ENCODE data around the gene DIPK1C. TPM values are rescaled to one million over a fixed set of nuclear protein-coding genes. Genes with fewer than 3 reads are reported as not detected.

The DIPK1C gene
- total RNA-seq, 2 experiments from 2014 or later = not detected

DNA sequence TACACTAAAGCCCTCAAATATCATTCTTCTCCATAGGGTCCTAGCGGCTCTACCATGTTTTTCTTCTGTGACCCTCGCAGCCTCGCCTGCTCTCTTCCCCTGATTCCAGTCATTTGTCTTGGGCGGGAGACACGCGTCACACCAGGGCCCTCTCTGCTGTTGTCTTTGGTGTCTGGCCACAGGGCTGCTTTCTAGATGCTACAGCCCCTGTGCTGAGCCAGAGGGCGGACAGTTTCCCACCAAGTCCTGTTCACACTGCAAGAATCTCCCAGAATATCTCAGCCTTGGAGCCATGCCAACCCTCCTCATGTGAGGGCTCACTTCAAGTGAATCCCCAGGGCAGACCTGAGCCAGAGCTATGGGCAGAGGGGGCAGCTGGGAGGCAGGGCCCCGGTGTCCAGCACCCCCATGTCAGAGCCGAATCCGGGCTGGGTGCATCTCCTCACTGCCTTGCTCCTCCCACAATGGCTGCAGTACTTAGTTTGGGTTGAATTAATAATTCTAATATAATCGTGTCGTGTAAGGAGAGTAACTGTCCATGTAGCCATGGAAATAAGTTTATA is 42.1 kb downstream of the DIPK1C start:
- no peaks in the 10 kb centered on the region for H3K27me3 ChIP-seq (ENCODE audit: control insufficient read depth in 1 of 2, insufficient read depth in 2 of 2, low read length in 2 of 2)
- Mint-ChIP-seq H3K27ac (no peak overlapping the region), H3K36me3 (ENCODE audit: low read depth) (no peaks in the 10 kb centered on the region), H3K4me3 (no peak overlapping the region), H3K27me3 (no peaks in the 10 kb centered on the region), H3K9me3 (no peaks in the 10 kb centered on the region), H3K4me1 (ENCODE audit: low read depth) (peaks cover 6% of the 10 kb centered on the region)
- POLR2A ChIA-PET = no interaction called here
- H3K36me3 ChIP-seq (ENCODE audit: insufficient read depth, low read length) = no peaks in the 10 kb centered on the region
- no peaks in the 10 kb centered on the region for H3K9me3 ChIP-seq (ENCODE audit: control insufficient read depth in 1 of 2, insufficient read depth in 1 of 2, low read length in 2 of 2)
- H3K4me3 ChIP-seq (ENCODE audit: low read length) = no peak overlapping the region
- H3K27ac ChIP-seq (ENCODE audit: low read depth in 1 of 2, low read length in 2 of 2) = no peak overlapping the region
- ATAC-seq (ENCODE audit: poor library complexity) = no peak
- DNase-seq = no peak
- TF ChIP-seq, protein P1, sequence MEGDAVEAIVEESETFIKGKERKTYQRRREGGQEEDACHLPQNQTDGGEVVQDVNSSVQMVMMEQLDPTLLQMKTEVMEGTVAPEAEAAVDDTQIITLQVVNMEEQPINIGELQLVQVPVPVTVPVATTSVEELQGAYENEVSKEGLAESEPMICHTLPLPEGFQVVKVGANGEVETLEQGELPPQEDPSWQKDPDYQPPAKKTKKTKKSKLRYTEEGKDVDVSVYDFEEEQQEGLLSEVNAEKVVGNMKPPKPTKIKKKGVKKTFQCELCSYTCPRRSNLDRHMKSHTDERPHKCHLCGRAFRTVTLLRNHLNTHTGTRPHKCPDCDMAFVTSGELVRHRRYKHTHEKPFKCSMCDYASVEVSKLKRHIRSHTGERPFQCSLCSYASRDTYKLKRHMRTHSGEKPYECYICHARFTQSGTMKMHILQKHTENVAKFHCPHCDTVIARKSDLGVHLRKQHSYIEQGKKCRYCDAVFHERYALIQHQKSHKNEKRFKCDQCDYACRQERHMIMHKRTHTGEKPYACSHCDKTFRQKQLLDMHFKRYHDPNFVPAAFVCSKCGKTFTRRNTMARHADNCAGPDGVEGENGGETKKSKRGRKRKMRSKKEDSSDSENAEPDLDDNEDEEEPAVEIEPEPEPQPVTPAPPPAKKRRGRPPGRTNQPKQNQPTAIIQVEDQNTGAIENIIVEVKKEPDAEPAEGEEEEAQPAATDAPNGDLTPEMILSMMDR (IDR thresholded peaks at IDR 0.05) = no peak
- intact Hi-C loops (cut with DNase I, micrococcal nuclease) = no loop called here
- CTCF ChIA-PET = no interaction called here
- peaks cover 11% of the 10 kb centered on the region for H3K4me1 ChIP-seq (ENCODE audit: insufficient read depth, low read length)

- intact Hi-C loops (cut with DNase I, micrococcal nuclease) = no loop called here
- no peaks in the 10 kb centered on the region for H3K36me3 Mint-ChIP-seq (ENCODE audit: low read depth)
- H3K27me3 ChIP-seq (ENCODE audit: control insufficient read depth in 1 of 2, insufficient read depth in 2 of 2, low read length in 2 of 2) = no peaks in the 10 kb centered on the region
- H3K27me3 Mint-ChIP-seq = no peaks in the 10 kb centered on the region
- H3K36me3 ChIP-seq (ENCODE audit: insufficient read depth, low read length) = no peaks in the 10 kb centered on the region
- H3K4me1 Mint-ChIP-seq (ENCODE audit: low read depth) = peaks cover 9% of the 10 kb centered on the region
- H3K27ac Mint-ChIP-seq = no peak overlapping the region
- ATAC-seq (ENCODE audit: poor library complexity) (no peak), DNase-seq (no peak)
- no peak overlapping the region for H3K4me3 ChIP-seq (ENCODE audit: low read length)
- TF ChIP-seq, protein P1 (IDR thresholded peaks at IDR 0.05) = no peak
- CTCF ChIA-PET = no interaction called here
- peaks cover 11% of the 10 kb centered on the region for H3K4me1 ChIP-seq (ENCODE audit: insufficient read depth, low read length)
- H3K4me3 Mint-ChIP-seq = no peak overlapping the region
- no peaks in the 10 kb centered on the region for H3K9me3 ChIP-seq (ENCODE audit: control insufficient read depth in 1 of 2, insufficient read depth in 1 of 2, low read length in 2 of 2)
- no peak overlapping the region for H3K27ac ChIP-seq (ENCODE audit: low read depth in 1 of 2, low read length in 2 of 2)
- no peaks in the 10 kb centered on the region for H3K9me3 Mint-ChIP-seq
- POLR2A ChIA-PET = no interaction called here
These were observed 43.3 kb downstream of the DIPK1C start for GRCh38 chr18:74413836-74414235.

DNA sequence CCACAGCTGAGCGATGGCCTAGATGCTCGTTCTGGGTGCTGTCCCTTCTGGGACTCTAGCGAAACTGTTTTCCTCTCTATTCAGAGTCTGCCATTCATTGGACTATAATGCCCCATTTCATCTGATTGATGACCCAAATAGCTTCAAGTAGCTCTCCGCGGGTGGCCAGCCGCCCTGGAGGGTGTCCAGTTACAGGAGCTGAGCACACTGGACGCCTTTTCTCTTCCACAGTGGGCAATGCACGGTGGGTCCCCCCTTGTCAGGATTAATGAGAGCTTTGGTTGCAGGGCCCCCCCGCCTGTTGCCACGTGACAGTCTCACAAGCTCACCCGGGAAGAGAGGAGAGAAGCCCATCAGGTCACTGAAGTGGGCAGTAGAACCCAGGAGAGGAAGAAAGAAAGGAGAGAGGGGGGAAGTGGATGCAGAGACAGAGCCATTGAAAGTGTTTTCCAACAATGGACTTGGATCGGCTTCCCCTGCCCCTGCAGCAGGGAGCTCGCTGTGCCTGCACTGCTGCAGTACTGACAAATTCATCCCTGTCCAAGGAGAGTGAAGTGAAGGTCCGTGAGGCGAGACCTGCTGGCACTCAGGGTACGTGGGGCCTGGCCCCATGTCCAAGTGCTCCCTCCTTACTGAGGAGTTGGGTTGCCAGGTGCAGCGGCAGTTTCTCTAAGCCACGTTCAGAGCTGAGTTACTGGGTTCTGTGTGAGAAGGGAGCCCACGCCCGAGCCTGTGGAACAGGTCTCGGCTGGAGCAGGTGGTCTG is 44.8 kb downstream of the DIPK1C start:
- no peaks in the 10 kb centered on the region for H3K9me3 ChIP-seq (ENCODE audit: control insufficient read depth in 1 of 2, insufficient read depth in 1 of 2, low read length in 2 of 2)
- ChIA-PET CTCF (no interaction called here), POLR2A (interaction anchor here (1.1 kb wide), 1 partner anchor 39 kb away, joined by 3 read pairs; no protein-coding TSS in a partner anchor)
- H3K4me3 ChIP-seq (ENCODE audit: low read length) = no peak overlapping the region
- no peak overlapping the region for H3K27ac ChIP-seq (ENCODE audit: low read depth in 1 of 2, low read length in 2 of 2)
- no peaks in the 10 kb centered on the region for H3K27me3 ChIP-seq (ENCODE audit: control insufficient read depth in 1 of 2, insufficient read depth in 2 of 2, low read length in 2 of 2)
- Mint-ChIP-seq H3K27ac (no peak overlapping the region), H3K27me3 (no peaks in the 10 kb centered on the region), H3K4me1 (ENCODE audit: low read depth) (peaks cover 24% of the 10 kb centered on the region), H3K9me3 (no peaks in the 10 kb centered on the region), H3K36me3 (ENCODE audit: low read depth) (no peaks in the 10 kb centered on the region), H3K4me3 (no peak overlapping the region)
- intact Hi-C loops (cut with DNase I, micrococcal nuclease) = no loop called here
- H3K4me1 ChIP-seq (ENCODE audit: insufficient read depth, low read length) = peaks cover 16% of the 10 kb centered on the region
- no peak for ATAC-seq (ENCODE audit: poor library complexity)
- DNase-seq = no peak
- TF ChIP-seq, protein P1 (IDR thresholded peaks at IDR 0.05) = no peak
- H3K36me3 ChIP-seq (ENCODE audit: insufficient read depth, low read length) = no peaks in the 10 kb centered on the region
